GM10266 (cell line): ENCODE data around the gene CCDC63.
A peak's percentile ranks its signal among the peaks of the same experiment; 100 is the strongest.

Source experiments
- DNase-seq: peaks from one replicate; pipeline ENCODE4 v3.0.0; 2012; ENCODE audit errors: extremely low spot score
- TF ChIP-seq, protein P1 (sequence below): IDR thresholded peaks from 2 replicates; pipeline ENCODE4 v1.5.1; 2012; ENCODE audit warnings: mild to moderate bottlenecking, low read depth; ENCODE audit not compliant: control insufficient read depth, insufficient read depth; ENCODE audit errors: missing control alignments

The CCDC63 gene

DNA sequence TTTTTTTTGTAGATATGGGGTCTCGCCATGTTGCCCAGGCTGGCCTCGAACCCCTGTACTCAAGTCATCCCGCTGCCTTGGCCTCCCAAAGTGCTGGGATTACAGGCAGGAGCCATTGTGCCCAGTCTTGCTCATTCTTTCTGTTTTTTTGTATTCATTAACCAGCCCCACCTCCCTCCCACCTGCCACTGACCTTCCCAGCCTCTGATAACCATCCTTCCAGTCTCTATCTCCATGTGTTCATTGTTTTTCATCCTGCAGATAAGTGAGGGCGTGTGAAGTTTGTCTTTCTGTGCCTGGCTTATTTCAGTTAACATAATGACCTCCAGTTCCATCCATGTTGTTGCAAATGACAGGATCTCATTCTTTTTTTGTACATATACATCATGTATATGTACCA is 54.6 kb downstream of the CCDC63 start:
- TF ChIP-seq, protein P1, sequence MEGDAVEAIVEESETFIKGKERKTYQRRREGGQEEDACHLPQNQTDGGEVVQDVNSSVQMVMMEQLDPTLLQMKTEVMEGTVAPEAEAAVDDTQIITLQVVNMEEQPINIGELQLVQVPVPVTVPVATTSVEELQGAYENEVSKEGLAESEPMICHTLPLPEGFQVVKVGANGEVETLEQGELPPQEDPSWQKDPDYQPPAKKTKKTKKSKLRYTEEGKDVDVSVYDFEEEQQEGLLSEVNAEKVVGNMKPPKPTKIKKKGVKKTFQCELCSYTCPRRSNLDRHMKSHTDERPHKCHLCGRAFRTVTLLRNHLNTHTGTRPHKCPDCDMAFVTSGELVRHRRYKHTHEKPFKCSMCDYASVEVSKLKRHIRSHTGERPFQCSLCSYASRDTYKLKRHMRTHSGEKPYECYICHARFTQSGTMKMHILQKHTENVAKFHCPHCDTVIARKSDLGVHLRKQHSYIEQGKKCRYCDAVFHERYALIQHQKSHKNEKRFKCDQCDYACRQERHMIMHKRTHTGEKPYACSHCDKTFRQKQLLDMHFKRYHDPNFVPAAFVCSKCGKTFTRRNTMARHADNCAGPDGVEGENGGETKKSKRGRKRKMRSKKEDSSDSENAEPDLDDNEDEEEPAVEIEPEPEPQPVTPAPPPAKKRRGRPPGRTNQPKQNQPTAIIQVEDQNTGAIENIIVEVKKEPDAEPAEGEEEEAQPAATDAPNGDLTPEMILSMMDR: no peak

DNA sequence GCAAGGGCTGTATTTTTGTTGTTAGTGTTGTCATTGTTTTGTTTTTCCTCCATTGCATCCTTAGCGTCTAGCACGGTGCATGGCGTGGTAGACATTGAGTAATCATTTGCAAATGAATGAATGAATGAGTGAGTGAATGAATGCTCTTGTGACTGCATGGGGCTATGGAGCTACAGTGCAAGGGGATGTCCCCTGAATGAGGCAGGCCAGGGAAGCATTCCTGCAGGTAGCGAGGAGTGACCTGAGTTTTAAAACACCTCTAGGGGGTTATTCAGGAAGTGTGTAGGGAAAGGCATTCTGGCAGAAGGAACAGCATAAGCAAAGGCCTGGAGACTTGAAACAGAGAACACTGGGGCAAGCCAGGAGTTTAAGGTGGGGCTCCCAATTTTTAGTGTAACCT is 56.7 kb downstream of the CCDC63 start:
- TF ChIP-seq, protein P1: no peak
- DNase-seq: no peak

More for the DNA sequence above, 54.6 kb downstream of the CCDC63 start:
- no peak for DNase-seq

DNA sequence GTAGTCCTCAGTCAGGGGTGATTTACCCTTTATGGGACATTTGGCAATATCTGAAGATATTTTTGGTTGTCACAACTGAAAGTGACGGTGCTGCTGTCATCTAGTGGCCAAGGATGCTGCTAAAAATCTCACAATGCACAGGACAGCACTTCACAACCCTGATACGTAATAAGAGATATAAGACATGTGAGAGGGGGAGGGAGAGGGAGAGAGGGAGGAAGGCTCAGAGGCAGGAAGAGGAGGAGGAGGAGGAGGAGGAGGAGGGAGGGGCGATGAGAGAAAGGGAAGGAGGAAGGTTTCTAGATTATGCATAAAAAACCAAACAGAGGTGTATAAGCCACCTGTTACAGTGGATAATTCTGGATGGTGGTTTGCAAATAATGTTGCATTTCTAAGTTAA is 59.3 kb downstream of the CCDC63 start:
- TF ChIP-seq, protein P1: peak; percentile 53
- DNase-seq: no peak

DNA sequence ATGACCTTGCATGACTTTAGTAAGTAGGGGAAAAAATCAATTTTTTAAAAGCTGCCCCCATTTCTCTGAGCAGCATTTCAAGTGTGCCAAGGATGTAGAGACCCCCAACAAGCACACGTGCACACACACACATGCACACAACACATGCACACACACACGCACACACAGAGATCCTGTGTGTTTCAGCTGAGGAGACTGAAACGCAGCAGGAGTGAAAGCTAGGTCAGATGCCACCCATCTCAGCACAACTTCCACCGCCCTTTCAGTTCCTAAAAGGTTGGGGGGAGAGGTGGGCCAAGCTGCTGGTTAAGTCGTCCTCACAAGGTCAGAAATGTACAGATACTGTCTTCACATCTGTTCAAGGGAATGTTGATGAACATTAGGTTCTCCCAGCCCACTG is 59.7 kb downstream of the CCDC63 start:
- TF ChIP-seq, protein P1: no peak
- DNase-seq: no peak

DNA sequence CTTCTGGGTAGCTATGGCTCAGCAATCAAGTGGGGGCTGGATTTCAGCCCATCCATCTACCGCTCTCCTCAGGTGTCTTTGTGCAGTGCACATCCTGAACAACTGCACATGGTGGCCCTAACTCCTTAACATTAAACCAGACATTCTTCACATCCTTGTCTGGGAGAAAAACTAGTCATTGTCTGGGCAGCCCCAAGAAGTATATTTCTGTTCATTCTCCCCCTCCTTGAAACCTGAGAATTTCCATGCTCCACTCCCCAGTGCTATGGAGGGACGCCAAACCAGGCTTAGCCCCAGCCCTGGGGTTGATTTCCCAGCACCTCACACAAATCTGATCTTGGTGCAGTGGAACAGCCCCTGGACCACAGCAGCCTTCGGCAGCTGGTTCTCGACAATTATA is 60.2 kb downstream of the CCDC63 start:
- TF ChIP-seq, protein P1: no peak
- DNase-seq: no peak

DNA sequence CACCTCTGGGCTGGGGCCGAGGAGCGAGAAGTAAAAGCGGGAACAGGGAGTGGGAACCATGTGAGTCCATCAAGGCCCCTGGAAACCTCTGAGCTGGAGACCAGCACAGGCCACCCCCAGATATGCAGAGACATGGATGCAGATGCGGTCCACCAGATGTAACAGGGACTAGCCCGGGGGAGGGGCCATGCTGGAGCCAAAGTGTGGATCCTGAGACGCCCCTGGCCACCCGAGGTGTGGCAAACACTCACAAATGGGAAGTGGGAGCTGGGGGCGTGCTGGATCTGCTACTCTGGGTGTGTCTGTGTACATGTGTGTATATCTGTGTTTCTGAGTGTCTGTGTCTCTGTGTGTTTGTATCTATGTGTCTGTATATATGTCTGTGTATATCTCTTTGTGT is 60.8 kb downstream of the CCDC63 start:
- no peak for DNase-seq

DNA sequence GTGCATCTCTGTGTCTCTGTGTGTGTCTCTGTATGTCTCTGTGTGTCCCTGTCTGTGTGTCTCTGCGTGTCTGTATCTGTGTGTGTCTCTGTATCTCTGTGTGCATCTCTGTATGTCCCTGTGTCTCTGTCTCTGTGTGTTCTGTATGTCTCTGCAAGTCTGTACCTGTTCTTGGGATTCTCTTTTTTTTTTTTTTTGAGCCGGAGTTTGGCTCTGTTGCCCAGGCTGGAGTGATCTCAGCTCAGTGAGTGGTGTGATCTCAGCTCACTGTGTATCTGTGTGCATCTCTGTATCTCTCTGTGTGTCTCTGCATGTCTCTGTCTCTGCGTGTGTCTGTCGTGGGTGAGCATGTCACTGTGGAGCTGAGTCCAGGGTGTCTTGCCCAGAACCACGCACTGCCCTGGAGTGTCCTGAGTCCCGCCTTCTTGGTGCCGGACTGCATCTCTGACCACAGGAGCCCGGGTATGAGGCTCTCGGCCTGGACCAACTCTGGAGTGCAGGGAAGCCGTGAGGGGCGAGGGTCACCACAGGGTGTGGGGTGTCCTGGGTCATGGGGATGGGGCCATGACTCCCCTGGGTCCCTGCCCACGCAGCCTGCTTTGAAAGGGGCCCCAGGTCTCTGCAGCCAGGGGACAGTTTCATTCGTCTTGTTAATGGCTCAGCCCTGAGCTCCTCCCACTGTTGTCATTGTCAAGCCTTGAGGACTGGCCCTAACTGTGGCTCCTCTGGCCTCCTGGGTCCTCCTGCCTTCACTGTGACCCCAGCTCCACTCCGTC is 61.8 kb downstream of the CCDC63 start:
- TF ChIP-seq, protein P1: no peak
- DNase-seq: no peak

More for the DNA sequence above, 60.8 kb downstream of the CCDC63 start:
- TF ChIP-seq, protein P1: no peak
